ENCODE results near the gene RALGAPA1. TPM values are rescaled to one million over a fixed set of nuclear protein-coding genes. Genes with fewer than 3 reads are reported as not detected.
A peak's percentile ranks its signal among the peaks of the same experiment; 100 is the strongest.

The RALGAPA1 gene
- total and polyA plus RNA-seq, 2 of the 13 experiments (the other 11 are each of a cell fraction or from before 2014, with no cell fraction given), result 65.0 to 89.2 TPM

GRCh38 chr14:35808638-35809563, at the start of gene RALGAPA1 (continued):
- TF ChIP-seq SP5 (CRISPR knock-in tag; IDR thresholded peaks at IDR 0.05; ENCODE audit: borderline replicate concordance, low read depth) (peak; percentile 16; the same call in 1 of the 2 replicates), CHD4 (IDR thresholded peaks at IDR 0.05; ENCODE audit: borderline replicate concordance, low read length) (peak; percentile 99; the same call in 1 of the 2 replicates), ZNF235 (CRISPR knock-in tag; IDR thresholded peaks at IDR 0.05; ENCODE audit: borderline replicate concordance) (peak; percentile 50; the same call in 1 of the 2 replicates), RFXAP (CRISPR knock-in tag; IDR thresholded peaks at IDR 0.05; ENCODE audit: borderline replicate concordance) (peak; percentile 96; the same call in 1 of the 2 replicates), HOMEZ (CRISPR knock-in tag; IDR thresholded peaks at IDR 0.05; ENCODE audit: low read depth) (peak; percentile 99), RAD21 (CRISPR knock-in tag; IDR thresholded peaks at IDR 0.05) (peak; percentile 93), E2F2 (CRISPR knock-in tag; IDR thresholded peaks at IDR 0.05; ENCODE audit: borderline replicate concordance) (peak; percentile 89; the same call in 1 of the 2 replicates), ZNF263 (CRISPR knock-in tag; IDR thresholded peaks at IDR 0.05) (peak; percentile 85), HIVEP1 (CRISPR knock-in tag; IDR thresholded peaks at IDR 0.05) (peak; percentile 7; the same call in 1 of the 2 replicates), TBX3 (IDR thresholded peaks at IDR 0.05; ENCODE audit: borderline replicate concordance) (peak; percentile 63), ZNF264 (CRISPR knock-in tag; IDR thresholded peaks at IDR 0.05) (peak; percentile 94), ZFP36L1 (CRISPR knock-in tag; IDR thresholded peaks at IDR 0.05) (peak; percentile 84; the same call in 1 of the 2 replicates), ZFY (CRISPR knock-in tag; IDR thresholded peaks at IDR 0.05) (peak; percentile 99), SKIL (CRISPR knock-in tag; IDR thresholded peaks at IDR 0.05; ENCODE audit: borderline replicate concordance) (peak; percentile 63), ZFAT (CRISPR knock-in tag; conservative IDR thresholded peaks at IDR 0.05) (peak; percentile 77; the same call in 1 of the 2 replicates), FIP1L1 (IDR thresholded peaks at IDR 0.05; ENCODE audit: borderline replicate concordance, insufficient read depth, low read depth, low read length) (0 out of 2 replicates have a peak, but pooled peaks have one; percentile 63), PPARG (CRISPR knock-in tag; conservative IDR thresholded peaks at IDR 0.05) (peak; percentile 75), ZNF776 (CRISPR knock-in tag; IDR thresholded peaks at IDR 0.05) (peak; percentile 70), ZNF598 (CRISPR knock-in tag; IDR thresholded peaks at IDR 0.05; ENCODE audit: borderline replicate concordance) (peak; percentile 93), ZNF256 (CRISPR knock-in tag; conservative IDR thresholded peaks at IDR 0.05) (0 out of 2 replicates have a peak, but pooled peaks have one; percentile 76), ZNF639 (CRISPR knock-in tag; conservative IDR thresholded peaks at IDR 0.05) (peak; percentile 61; the same call in 1 of the 2 replicates)
